H1 (cell line): ENCODE results near the gene POLE3.

Experiments used
- CEBPB ChIP-seq: IDR thresholded peaks from 2 replicates; pipeline ENCODE4 v1.6.1; 2012; ENCODE audit warnings: low read depth, low read length
- GTF2F1 ChIP-seq: IDR thresholded peaks from 2 replicates; pipeline ENCODE4 v1.6.1; 2012; ENCODE audit warnings: low read depth, low read length, improper control_type of control experiment, borderline replicate concordance

DNA sequence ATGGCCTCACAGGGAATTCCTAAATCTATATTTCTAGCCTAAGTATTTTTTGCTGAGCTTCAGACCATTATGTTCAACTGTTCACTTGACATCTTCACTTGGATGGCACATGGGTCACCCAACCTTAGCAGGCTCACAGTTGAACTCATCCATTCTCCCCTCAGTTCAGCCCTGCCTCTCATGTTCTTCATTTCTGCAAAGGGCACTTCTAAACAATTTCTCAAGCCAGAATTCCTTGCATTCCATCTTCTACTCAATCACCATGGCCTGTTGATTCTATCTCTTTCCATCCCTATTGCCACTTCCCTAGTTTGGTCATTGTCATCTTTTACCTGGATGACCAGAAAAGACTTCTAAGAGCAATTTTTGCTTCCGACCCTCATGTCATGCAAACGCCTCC is 45.8 kb upstream of the POLE3 start:
- TF ChIP-seq GTF2F1 (no peak), CEBPB (no peak)
